ENCODE results near the gene AMBP.

DNA sequence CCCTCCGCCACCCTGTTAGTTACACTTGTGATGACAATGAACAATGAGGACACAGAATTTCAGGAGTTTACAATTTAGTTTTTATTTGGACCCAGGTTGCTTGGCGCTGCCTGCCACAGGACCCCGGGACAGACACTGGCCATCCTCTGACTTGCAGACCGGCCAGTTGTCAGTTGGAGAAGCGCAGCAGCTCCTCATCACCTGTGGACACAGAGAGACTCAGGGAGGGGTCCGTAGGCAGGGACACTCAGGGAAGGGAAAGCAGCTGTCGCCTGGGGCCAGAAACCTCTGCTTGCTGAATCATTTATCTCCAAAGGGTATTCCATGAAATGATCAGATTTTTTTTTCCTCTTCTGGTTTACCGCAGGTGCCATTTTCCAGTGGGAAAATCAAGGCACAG lies 18.0 kb downstream of the AMBP start:
- no peak for TF ChIP-seq POLR2AphosphoS5 (IDR thresholded peaks at IDR 0.05; ENCODE audit: low read depth, low read length)
- TF ChIP-seq REST (IDR thresholded peaks at IDR 0.05; ENCODE audit: insufficient read depth in 1 of 2, low read depth in 2 of 2, low read length in 2 of 2): no peak

Measured in PFSK-1 (cell line).